KBM-7 (cell line): ENCODE results near the gene ZNF569.
A peak's percentile ranks its signal among the peaks of the same experiment; 100 is the strongest.

Experiments
- DNase-seq: peaks from one replicate; pipeline ENCODE4 v3.0.0-alpha.2; 2015
- in situ Hi-C: fragments of 300-500 bp; cut with MboI; formaldehyde crosslinking; loops from 2 replicates; pipeline ENCODE4 v1.14.3; 2020; ENCODE audit warnings: low sequenced_read_pairs, low pct_unique_long_range_greater_than_20kb, mixed read lengths

The ZNF569 gene

GRCh38 chr19:37466798-37467607 lies at the start of gene ZNF569:
TSS of gene ZNF569 (minus strand) at chr19:37467444. CDS start at chr19:37444921, 22,523 bp downstream.
- in situ Hi-C loops: no loop called here
- DNase-seq: peak; percentile 96

- in situ Hi-C loops: no loop called here
- DNase-seq: peak; percentile 27
Observed at GRCh38 chr19:37513397-37513796, 46.2 kb upstream of the ZNF569 start.

DNA sequence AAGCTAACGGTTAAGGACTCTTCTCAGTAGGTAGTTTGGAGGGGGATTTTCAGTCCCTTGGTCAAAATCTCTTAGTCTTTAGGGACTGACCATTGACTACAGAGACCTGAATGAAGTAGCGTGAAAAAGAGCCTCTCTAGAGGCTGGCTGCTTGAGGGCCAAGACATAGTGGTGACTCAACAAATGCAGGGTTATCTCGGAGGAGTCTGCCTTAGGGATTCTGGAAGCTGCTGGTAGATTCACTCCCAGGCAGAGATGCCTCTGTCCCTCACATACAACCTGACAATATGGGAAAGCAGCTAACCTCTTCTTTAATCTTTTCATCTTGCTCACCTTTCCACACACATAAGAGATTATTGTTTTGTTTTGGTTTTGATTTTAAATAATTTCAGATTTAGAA lies 44.6 kb upstream of the ZNF569 start:
- in situ Hi-C loops: no loop called here

DNA sequence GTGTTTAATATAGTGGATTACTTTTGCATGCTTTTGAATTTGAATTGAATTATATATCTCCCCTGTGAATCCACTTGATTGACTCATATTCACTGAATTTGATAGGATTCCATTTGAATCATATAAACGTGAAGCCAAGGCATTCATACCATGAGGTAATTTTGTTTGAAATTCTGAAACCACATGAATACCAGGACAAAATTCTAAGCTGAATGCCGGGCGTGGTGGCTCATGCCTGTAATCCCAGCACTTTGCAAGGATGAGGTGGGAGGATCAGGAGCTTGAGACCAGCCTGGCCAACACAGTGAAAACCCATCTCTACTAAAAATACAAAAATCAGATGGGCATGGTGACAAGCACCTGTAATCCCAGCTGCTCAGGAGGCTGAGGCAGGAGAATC lies 43.9 kb upstream of the ZNF569 start:
- no peak for DNase-seq
- in situ Hi-C loops: no loop called here

More for the DNA sequence above, 44.6 kb upstream of the ZNF569 start:
- DNase-seq: no peak

DNA sequence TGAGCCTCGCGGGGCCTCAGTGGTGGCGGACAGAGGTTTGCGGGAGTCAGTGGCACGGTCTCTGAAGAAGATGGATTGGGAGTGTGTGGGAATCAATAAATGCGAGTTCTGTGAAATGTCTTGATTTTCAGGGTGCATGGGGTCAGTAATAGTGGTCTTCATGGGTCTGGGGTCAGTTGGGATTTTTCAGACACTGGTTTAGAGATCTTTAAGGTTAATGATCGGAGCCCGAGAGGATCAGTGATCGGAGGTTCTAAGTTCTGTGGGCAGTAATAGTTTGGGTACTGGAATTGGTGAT lies 39.9 kb upstream of the ZNF569 start:
- in situ Hi-C loops: no loop called here
- no peak for DNase-seq

- no peak for DNase-seq
- in situ Hi-C loops: no loop called here
Observed at GRCh38 chr19:37506387-37507166, 39.3 kb upstream of the ZNF569 start, which contains the start of gene ZNF793. TSS of gene ZNF793 (plus strand) at chr19:37506939. CDS start at chr19:37523440, 16,501 bp downstream.

DNA sequence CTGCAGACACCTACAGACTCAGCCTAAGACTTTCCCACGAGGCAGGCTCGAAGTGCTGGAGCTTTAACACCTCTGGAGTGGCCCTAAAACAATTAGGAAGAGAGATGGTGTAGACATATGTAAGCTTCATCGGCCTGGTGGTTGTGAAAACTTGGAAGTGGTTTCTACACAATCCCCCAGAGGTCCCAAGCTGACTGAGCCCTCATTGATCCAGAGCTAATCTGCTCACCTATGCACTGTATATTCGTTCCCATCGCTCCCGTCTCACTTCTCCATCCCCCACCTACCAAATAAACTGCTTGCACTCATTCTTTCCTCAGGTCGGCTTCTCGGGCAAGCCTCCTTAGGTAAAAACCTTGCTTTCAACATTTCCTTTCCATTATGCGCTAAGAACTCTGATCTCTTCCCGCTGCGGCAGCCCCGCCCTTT lies 38.7 kb upstream of the ZNF569 start:
- in situ Hi-C loops: no loop called here
- no peak for DNase-seq

- DNase-seq: no peak
- in situ Hi-C loops: no loop called here
Observed at GRCh38 chr19:37492213-37492612, 25.0 kb upstream of the ZNF569 start.

DNA sequence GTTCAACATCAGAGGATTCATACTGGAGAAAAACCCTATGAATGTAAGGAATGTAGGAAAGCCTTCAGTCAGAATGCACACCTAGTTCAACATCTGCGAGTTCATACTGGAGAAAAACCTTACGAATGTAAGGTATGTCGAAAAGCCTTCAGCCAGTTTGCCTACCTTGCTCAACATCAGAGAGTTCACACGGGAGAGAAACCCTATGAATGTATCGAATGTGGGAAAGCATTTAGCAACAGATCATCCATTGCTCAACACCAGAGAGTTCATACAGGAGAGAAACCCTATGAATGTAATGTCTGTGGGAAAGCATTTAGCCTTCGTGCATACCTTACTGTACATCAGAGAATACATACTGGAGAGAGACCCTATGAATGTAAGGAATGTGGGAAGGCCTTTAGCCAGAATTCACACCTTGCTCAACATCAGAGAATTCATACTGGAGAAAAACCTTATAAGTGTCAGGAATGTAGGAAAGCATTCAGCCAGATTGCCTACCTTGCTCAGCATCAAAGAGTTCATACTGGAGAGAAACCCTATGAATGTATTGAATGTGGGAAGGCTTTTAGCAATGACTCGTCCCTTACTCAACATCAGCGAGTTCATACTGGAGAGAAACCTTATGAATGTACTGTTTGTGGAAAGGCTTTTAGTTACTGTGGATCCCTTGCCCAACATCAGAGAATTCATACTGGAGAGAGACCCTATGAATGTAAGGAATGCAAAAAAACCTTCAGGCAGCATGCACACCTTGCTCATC lies 17.3 kb upstream of the ZNF569 start:
- DNase-seq: peak; percentile 24
- in situ Hi-C loops: no loop called here

DNA sequence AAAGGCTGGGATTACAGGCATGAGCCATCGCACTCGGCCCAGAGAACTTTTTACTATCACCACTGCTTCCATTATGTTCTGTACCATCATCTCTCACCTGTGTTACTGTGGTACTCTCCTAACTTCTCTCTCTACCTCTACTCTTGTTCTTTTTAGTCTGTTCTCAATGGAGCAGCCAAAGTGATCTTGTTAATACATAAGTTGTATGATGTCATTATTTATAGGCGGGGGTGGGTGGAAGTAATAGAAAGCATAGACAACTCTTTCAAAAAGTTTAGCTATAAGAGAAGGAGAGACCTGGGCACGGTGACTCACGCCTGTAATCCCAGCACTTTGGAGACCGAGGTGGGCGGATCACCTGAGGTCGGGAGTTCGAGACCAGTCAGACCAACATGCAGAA lies 4.9 kb upstream of the ZNF569 start:
- DNase-seq: no peak
- in situ Hi-C loops: no loop called here

- DNase-seq: no peak
- in situ Hi-C loops: no loop called here
Observed at GRCh38 chr19:37470216-37470615, 3.0 kb upstream of the ZNF569 start.

GRCh38 chr19:37468961-37469777 lies 1.9 kb upstream of the ZNF569 start, which contains the start of gene ZNF570:
TSS of gene ZNF570 (plus strand) at chr19:37469356. CDS start at chr19:37470355, 999 bp downstream.
- in situ Hi-C loops: no loop called here
- peak; percentile 89 for DNase-seq

DNA sequence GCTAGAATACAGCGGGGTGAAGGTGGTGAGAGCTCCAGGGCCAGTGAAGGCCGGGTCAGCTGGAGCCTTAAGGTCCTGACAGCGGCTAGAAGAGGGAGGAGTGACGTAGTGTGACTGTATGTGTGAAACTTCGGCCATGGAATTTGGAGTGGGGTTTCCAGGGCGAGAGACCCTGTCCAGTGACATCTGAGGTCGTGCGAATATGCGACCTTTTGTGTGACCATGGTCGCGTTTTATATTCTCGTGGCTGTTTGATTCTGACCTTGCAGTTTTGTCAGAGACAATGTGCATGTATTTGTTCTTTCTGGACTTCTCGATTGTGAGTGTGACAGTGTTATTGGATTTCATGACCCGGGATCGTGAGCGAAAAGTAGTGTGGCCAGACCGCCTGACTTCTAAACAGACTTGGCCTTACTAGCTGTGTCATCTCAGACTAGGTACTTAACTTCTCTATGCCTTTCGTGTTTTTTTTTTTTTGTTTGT lies 405 bp upstream of the ZNF569 start:
- DNase-seq: no peak
- in situ Hi-C loops: no loop called here

GRCh38 chr19:37466277-37466797 lies 907 bp downstream of the ZNF569 start:
- in situ Hi-C loops: no loop called here
- no peak for DNase-seq

GRCh38 chr19:37452500-37453245 lies 14.6 kb downstream of the ZNF569 start:
- in situ Hi-C loops: no loop called here
- DNase-seq: no peak

- in situ Hi-C loops: no loop called here
- peak; percentile 35 for DNase-seq
Observed at GRCh38 chr19:37413313-37414084, 53.7 kb downstream of the ZNF569 start.

GRCh38 chr19:37412700-37413099 lies 54.5 kb downstream of the ZNF569 start:
- in situ Hi-C loops: no loop called here
- no peak for DNase-seq
